Fibroblast of skin of right biceps (primary cell): ENCODE measurements around the gene WASF1.
"Not testable (repeated sequence)": the region's sequence is repeated elsewhere in the genome, so short reads cannot be mapped to it uniquely, and the experiment has no call there.

Experiments
- DNase-seq: peaks from one replicate; pipeline ENCODE4 v3.0.0-alpha.2; 2013

The WASF1 gene

DNA sequence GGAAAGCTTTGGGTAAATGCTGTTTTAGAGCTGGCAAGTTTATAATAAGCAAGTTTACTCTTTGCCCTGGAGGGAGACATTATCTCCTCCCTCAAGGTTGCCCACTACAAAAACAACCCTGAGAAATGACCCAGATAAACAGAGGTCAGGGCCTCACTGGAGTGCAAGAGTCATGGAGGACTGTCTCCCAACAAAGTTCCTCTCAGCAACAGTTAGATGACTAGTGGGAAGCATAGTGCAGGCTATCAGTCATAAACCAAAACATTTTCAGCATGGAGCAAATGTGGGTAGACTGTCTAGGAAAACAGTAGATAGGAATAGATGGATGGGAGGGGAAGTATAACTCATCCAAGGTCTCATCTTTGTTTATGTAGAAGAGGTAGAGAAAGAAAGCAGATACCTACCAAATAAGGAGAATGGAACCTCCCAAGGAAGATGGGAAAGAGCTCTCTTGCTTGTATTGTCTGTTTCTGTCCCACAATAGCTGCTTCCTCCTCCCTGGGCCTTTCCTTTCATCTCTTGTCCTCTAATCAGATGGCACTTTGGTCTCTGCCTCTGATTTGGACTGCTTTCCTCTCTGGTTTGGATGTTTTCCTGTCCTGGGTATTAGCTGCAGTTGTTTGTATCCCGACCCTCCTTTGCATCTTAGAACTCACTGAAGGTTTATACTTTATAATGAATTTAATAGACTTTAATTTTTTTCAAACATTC is 95.4 kb downstream of the WASF1 start:
- DNase-seq: no peak

DNA sequence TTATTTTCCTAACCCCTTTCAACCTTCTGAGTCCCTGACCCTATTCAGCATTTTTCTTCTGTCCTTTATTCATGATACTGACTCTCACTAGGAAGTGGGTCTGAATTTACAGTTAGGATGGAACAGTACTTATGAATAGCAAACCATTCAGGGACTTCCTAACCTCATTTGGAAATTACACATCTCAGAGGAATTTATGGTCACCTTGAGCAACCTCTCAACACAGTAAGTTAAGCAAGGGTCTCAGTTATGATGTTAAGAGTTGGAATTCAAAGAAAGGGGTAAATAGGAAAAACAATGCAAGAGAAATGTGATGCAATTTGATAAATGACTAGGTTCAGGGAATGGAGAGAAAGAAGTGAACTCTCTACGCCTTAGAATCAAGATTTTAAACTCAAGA is 104.1 kb downstream of the WASF1 start:
- peak; percentile 33 for DNase-seq

DNA sequence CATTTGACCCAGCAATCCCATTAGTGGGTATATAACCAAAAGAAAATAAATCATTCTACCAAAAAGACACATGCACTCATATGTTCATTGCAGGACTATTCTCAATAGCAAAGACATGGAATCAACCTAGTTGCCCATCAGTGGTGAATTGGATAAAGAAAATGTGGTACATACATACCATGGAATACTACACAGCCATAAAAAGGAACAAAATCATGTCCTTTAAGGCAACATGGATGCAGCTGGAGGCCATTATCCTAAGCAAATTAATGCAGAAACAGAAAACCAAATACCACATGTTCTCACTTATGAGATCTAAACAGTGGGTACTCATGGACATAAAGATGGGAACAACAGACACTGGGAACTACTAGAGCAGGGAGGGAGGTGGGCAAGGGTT is 106.0 kb downstream of the WASF1 start:
- not testable (repeated sequence) for DNase-seq

DNA sequence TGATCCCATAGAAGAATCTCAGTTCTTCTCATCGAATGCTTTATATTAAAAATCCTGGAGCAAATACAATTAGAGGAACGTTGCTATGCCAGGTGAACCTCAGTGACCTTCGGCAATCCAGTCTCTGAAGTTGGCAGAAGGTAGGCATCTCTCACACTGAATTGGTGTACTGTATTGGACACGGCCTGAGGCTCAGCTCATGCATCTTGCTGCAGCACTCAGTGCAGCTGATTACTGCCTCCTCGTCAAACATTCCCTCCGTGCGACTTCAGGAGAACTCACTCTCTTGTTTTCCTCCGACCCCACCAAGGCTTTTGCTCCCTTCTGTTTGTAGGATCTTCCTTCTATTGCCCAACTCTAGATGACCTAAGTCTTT is 110.9 kb downstream of the WASF1 start:
- no peak for DNase-seq

DNA sequence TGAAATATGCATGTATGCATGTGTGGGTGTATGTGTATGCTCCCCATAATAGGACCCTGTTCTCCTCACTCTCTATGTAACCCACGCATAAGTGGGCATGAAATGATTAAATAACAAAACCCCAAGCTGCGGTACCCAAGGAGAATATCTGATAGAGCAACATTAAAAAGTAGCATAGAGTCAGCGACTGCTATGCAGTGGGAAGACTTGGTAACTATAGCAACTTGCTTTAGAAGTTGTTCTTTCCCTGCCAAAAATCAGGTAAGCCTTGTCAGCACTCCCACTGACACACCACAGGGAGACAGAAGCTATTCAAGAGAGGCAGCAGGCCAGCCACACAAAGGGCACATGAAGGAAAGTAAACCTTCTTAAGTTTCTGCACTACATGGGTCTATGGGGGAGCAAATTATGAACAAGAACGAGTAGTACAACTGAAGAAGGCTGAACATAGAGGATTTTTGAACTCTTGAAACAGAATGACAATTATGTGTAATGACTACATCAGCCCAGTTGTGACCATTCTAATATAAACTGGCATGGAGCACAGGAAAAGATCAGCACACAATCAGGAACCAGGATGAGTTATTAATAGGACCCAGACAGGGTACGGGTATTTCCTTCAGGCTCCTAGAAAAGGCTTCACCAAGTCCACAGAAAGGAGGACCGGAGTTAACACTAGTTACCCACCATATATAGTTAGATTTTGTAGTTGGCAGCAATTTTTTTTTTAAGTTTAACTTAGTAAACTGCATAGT is 111.5 kb downstream of the WASF1 start:
- DNase-seq: no peak

DNA sequence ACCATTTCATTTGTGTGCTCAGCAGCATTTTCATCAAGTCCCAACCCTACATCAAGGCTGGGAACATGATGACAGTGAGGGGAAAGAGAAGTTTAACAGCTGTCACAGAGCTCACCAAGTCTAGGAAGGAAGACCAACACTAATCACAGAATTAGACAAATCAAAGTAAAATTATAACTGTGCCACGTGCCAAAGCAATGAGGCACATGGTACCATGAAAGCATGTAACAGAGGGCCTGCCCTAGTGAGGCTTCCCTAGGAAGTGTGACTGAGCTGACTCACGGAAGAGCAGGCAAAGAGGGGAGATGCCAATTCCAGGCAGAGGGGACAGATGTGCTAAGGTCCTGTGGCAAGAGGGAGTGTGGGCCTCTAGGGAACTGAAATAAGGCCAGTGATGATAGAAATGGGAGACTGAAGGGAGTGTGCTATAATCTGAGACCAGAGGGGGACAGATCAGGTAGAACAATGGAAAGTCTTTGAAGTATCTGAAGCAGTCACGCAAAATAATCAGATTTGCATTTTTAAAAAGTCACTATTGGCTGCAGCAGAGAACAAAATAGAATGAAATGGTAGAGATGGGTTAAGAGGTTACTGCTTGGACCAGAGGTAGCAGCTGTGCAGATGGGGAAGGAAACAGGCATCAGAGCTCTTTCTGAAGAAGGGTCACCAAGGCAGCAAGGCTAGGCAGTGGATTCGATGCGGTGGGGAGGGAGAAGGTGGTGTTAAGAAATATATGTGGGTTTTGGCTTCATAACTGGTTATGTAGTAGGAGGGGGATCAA is 114.5 kb downstream of the WASF1 start:
- DNase-seq: no peak

DNA sequence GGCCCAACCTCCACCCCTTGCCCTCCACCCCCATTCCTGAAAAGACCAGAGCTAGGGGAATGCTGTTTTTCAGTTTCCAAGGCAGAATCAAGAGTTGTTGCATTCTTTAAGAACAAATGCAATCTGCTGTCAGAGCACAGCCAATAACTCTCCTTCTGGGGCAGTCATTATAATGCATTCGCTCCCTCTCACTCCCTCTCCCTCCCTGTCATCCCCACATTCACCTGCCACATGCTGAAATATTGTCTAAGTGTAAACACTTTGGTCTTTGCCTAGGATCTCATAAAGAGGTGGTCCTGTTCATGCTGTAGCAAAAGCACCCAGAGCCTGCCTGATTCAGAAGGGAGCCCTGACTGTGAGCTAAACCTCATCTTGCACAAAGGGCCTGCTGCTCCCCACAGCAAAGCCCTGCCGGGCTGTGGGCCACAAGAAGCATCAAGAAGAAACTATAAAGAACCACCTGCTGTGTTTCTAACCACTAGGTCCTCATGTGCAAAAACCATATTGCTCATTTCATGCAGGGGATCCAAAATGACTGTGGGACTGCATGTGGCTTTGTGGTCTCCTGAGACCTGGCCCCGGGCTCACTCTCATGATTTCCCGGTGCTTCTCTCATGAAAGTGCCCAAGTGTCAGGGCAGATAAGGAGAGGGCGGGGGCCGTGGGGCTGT is 115.7 kb downstream of the WASF1 start:
- DNase-seq: no peak

DNA sequence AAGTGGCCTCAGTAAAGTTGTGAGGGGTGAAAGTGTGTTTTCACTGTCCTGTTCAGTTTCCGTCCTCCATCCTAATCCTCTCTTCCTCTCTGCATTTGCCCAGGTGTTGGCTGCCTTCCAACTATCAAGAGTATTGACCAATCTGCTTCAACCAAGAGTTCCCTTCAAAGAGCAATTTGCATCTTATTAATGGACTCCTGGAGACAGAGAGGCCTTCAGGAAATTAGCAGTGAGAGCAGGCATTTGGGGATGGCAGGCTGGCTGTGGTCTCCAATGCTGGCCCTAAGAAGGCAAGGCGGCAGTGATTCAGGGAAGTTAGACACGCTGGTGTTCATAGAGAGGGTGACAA is 124.1 kb downstream of the WASF1 start:
- no peak for DNase-seq

DNA sequence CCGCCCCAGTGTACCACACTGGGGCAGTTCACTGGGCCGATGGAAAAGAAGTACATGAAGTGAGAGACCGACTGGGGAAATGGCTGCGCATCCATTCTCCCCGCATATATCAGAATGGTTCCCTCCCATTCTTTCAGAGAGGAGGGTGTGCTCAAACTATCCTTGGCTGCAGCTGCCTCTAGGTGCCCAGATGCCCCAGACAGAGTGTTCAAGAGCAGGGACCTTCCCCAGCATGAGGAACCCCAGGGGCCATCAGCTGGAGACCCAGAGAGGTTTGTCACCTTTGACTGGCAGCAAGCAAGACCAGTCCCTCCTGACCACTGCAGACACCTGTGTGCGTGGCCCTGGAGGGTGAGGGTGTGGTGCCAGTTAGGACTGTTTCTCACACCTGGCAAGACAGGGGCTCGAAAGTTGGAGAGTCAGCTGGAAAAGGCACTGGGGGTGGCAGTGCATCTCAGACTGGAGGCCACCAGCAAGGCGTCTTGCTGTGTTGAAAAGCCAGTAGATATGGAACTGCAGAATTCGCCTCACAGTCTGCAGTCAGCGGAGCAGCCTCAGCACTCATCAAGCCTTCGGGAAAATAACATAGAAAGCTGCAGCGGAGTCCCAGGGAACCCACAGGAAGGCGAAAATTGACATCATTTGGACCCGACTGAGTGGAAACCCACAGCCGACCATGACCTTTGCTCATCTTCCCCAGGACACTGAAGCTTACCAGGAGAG is 124.6 kb downstream of the WASF1 start:
- DNase-seq: no peak

DNA sequence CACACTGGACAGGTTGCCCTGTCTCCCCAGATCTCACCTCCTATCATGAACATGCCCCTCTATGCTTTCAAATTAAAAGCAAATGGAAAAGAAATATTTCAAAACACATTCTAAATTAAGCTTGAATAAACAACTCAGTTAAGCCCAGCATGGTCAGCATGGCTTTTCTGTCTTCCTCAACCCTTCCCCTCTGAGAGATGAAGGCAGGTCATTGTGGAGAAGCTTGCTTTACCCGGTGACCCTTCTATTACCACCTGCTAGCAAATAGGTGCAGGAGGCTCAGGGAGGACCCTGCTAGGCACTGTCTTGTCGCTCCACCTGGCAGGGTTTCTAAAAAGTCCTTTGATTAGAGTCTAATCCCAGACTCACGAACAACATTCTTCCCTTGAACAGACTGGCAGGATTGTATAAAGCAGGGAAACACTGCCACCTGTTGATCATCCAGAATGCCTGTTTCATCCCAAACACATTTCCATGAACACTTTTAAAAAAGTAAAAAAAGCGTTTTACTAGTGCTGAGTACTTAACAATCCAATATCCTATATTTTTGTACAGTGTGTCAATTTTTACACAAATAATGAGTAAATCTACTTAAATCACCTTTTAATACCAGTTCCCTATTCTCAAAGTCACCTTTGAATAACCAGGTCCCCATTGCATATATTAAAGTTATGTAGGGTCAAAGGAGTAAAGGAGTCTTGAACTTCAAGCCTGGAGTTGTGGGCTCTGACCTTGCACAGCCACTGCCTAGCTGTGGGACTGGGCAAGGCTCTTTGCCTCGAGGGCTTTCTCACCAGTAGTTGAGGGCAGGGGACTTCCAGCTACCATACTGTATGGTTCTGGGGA is 125.9 kb downstream of the WASF1 start:
- peak; percentile 50 for DNase-seq

DNA sequence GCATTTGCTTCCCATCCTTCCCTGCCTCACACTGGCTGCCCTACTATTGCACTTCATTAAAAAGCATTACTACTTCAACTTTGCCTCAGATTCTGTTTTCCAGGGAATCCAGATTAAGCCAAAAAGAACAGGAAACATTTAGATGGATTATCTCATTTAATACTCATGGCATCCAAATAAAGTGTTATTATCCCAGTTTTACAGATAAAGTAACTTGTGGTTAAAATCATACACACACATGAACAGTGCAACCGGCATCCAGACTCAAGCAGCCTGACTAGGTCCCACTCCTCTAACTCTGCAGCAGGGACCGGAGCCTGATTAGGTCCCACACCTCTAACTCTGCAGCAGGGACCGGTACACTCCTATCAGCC is 129.0 kb downstream of the WASF1 start:
- no peak for DNase-seq
